SHP77 treated with DMSO at 0.1 percent for 48 hours (cell line): ENCODE data around the gene HECA.
"Not testable (repeated sequence)": the region's sequence is repeated elsewhere in the genome, so short reads cannot be mapped to it uniquely, and the experiment has no call there.

Source experiments
- DNase-seq: peaks from one replicate; lab custom pipeline; 2025; lab: John Stamatoyannopoulos, UW

HECA gene

GRCh38 chr6:139205843-139206242, 71.0 kb downstream of the HECA start:
- DNase-seq = no peak

- not testable (repeated sequence) for DNase-seq
These were observed 75.9 kb downstream of the HECA start for GRCh38 chr6:139210766-139211165.

GRCh38 chr6:139212460-139212859, 77.6 kb downstream of the HECA start:
- DNase-seq = not testable (repeated sequence)

- peak; percentile 93 for DNase-seq
These were observed 84.4 kb downstream of the HECA start for GRCh38 chr6:139219271-139219729.

- no peak for DNase-seq
These were observed 84.9 kb downstream of the HECA start for GRCh38 chr6:139219746-139220145.

- not testable (repeated sequence) for DNase-seq
These were observed 93.5 kb downstream of the HECA start for GRCh38 chr6:139228387-139228786.
